ENCODE results near the gene DOCK10.
"Not testable (repeated sequence)": the region's sequence is repeated elsewhere in the genome, so short reads cannot be mapped to it uniquely, and the experiment has no call there.

Gene DOCK10

GRCh38 chr2:225041851-225042799 is at the start of gene DOCK10:
Gene DOCK10, minus strand, starts transcription at chr2:225042468. Its CDS starts 94 bp downstream, at chr2:225042374.
- DNase-seq, result no peak

- DNase-seq, result no peak
These were observed 49.1 kb upstream of the DOCK10 start for GRCh38 chr2:225091336-225091735.

- no peak for DNase-seq
These were observed 48.5 kb upstream of the DOCK10 start for GRCh38 chr2:225090746-225091145.

- DNase-seq, result no peak
These were observed 44.6 kb upstream of the DOCK10 start for GRCh38 chr2:225086915-225087314.

GRCh38 chr2:225086439-225086838 is 44.2 kb upstream of the DOCK10 start:
- DNase-seq, result no peak

- no peak for DNase-seq
These were observed 41.0 kb upstream of the DOCK10 start for GRCh38 chr2:225083276-225083675.

GRCh38 chr2:225076125-225076524 is 33.9 kb upstream of the DOCK10 start:
- no peak for DNase-seq

GRCh38 chr2:225074919-225075681 is 32.8 kb upstream of the DOCK10 start:
- DNase-seq, result no peak

- DNase-seq, result no peak
These were observed 32.1 kb upstream of the DOCK10 start for GRCh38 chr2:225074366-225074765.

- no peak for DNase-seq
These were observed 30.9 kb upstream of the DOCK10 start for GRCh38 chr2:225073198-225073597.

GRCh38 chr2:225072444-225072843 is 30.2 kb upstream of the DOCK10 start:
- no peak for DNase-seq

- DNase-seq, result no peak
These were observed 28.5 kb upstream of the DOCK10 start for GRCh38 chr2:225070811-225071210.

GRCh38 chr2:225069966-225070365 is 27.7 kb upstream of the DOCK10 start:
- no peak for DNase-seq

GRCh38 chr2:225069477-225069876 is 27.2 kb upstream of the DOCK10 start:
- DNase-seq, result no peak

GRCh38 chr2:225065882-225066281 is 23.6 kb upstream of the DOCK10 start:
- no peak for DNase-seq

GRCh38 chr2:225064928-225065327 is 22.7 kb upstream of the DOCK10 start:
- no peak for DNase-seq

- DNase-seq, result no peak
These were observed 22.1 kb upstream of the DOCK10 start for GRCh38 chr2:225064362-225064761.

- no peak for DNase-seq
These were observed 14.2 kb upstream of the DOCK10 start for GRCh38 chr2:225056330-225057073.

GRCh38 chr2:225055714-225056113 is 13.4 kb upstream of the DOCK10 start:
- no peak for DNase-seq

GRCh38 chr2:225052703-225053102 is 10.4 kb upstream of the DOCK10 start:
- DNase-seq, result no peak

GRCh38 chr2:225047502-225047901 is 5.2 kb upstream of the DOCK10 start:
- not testable (repeated sequence) for DNase-seq

- no peak for DNase-seq
These were observed 516 bp upstream of the DOCK10 start for GRCh38 chr2:225042800-225043167.

- DNase-seq, result no peak
These were observed 939 bp downstream of the DOCK10 start for GRCh38 chr2:225041207-225041850.

Data from NCI-H524 treated with DMSO at 0.1 percent for 48 hours (cell line).